ENCODE results near the gene SCNM1. TPM values are rescaled to one million over a fixed set of nuclear protein-coding genes. Genes with fewer than 3 reads are reported as not detected.

The SCNM1 gene
- total and polyA plus RNA-seq, 12 donors: 12.9 to 57.6 (median 18.8) TPM

DNA sequence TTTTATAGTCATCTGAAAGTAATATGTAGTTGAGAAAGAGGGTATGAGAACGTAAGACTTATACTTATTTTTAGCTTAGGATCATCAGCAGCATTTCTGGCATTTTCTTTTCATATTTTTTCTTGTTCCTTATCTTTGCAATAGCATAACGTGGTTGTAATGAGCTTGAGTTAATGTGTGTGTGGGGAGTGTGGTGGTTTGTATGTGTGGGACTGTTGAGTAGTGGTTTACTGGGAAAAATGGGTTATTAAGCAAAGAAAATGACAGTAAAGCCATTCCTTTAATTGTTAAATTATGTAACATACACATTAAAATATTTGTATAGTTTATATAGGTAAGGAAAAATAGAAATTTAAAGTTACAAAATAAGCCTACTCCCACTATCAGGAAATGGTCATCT lies 47.6 kb downstream of the SCNM1 start:
- Histone ChIP-seq H3K36me3 (peaks cover 0 to 78% (median 13%) of the 10 kb centered on the region in 9 donors), H3K9me3 (no peaks in the 10 kb centered on the region), H3K4me3 (no peak overlapping the region), H3K4me1 (peaks cover 0 to 25% (median 9%) of the 10 kb centered on the region in 9 donors), H3K27ac (peak overlapping the region in 2 of 10 donors; percentile 16 to 17), H3K27me3 (no peaks in the 10 kb centered on the region)
- 27 to 35% methylated on average over 2 of the region's 2 CpGs for WGBS, 2 donors
- ATAC-seq (no peak), DNase-seq (no peak)
- intact Hi-C loops (cut with DNase I): no loop called here
- TF ChIP-seq, protein P1, sequence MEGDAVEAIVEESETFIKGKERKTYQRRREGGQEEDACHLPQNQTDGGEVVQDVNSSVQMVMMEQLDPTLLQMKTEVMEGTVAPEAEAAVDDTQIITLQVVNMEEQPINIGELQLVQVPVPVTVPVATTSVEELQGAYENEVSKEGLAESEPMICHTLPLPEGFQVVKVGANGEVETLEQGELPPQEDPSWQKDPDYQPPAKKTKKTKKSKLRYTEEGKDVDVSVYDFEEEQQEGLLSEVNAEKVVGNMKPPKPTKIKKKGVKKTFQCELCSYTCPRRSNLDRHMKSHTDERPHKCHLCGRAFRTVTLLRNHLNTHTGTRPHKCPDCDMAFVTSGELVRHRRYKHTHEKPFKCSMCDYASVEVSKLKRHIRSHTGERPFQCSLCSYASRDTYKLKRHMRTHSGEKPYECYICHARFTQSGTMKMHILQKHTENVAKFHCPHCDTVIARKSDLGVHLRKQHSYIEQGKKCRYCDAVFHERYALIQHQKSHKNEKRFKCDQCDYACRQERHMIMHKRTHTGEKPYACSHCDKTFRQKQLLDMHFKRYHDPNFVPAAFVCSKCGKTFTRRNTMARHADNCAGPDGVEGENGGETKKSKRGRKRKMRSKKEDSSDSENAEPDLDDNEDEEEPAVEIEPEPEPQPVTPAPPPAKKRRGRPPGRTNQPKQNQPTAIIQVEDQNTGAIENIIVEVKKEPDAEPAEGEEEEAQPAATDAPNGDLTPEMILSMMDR (IDR thresholded peaks at IDR 0.05): no peak

Other genes starting within 250 kb of the SCNM1 start
- 10 to 100 TPM; 14.5 to 23.8 (median 17.6) TPM for gene SETDB1, start 239.8 kb upstream of the SCNM1 start, total RNA-seq
- 10 to 100 TPM in 1 of 2 donors, 1 to 10 TPM in 1; 9.1 to 20.9 TPM for gene SETDB1, start 239.8 kb upstream of the SCNM1 start, polyA plus RNA-seq
- 10 to 100 TPM; 56.5 to 99.4 (median 73.5) TPM for gene CERS2, start 191.3 kb upstream of the SCNM1 start, total RNA-seq
- gene CERS2, start 191.3 kb upstream of the SCNM1 start, polyA plus RNA-seq: 100 to 1,000 TPM in 1 of 2 donors, 10 to 100 TPM in 1; 79.2 to 104 TPM
- under 1 TPM in 4 of 10 donors, not detected in 6; 0.15 to 0.36 (median 0.20) TPM for gene ANXA9, start 183.9 kb upstream of the SCNM1 start, total RNA-seq
- gene ANXA9, start 183.9 kb upstream of the SCNM1 start, polyA plus RNA-seq: under 1 TPM; 0.06 to 0.15 TPM
- gene MINDY1, start 159.2 kb upstream of the SCNM1 start, total RNA-seq: 10 to 100 TPM; 40.7 to 70.6 (median 55.7) TPM
- 10 to 100 TPM in 1 of 2 donors, 1 to 10 TPM in 1; 9.8 to 18.7 TPM for gene MINDY1, start 159.2 kb upstream of the SCNM1 start, polyA plus RNA-seq
- 10 to 100 TPM; 37.5 to 50.1 (median 46.0) TPM for gene PRUNE1, start 157.7 kb upstream of the SCNM1 start, total RNA-seq
- gene PRUNE1, start 157.7 kb upstream of the SCNM1 start, polyA plus RNA-seq: 10 to 100 TPM; 11.5 to 24.4 TPM
- gene BNIPL, start 129.6 kb upstream of the SCNM1 start, total RNA-seq: under 1 TPM; 0.21 to 0.78 (median 0.32) TPM
- 1 to 10 TPM in 1 of 2 donors, under 1 TPM in 1; 0.06 to 1.8 TPM for gene BNIPL, start 129.6 kb upstream of the SCNM1 start, polyA plus RNA-seq
- 10 to 100 TPM in 3 of 10 donors, 1 to 10 TPM in 7; 5.4 to 12.6 (median 8.0) TPM for gene C1orf56, start 118.4 kb upstream of the SCNM1 start, total RNA-seq
- gene C1orf56, start 118.4 kb upstream of the SCNM1 start, polyA plus RNA-seq: 1 to 10 TPM; 5.2 to 5.8 TPM
- gene CDC42SE1, start 106.5 kb upstream of the SCNM1 start, total RNA-seq: 10 to 100 TPM; 26.1 to 45.6 (median 30.5) TPM
- 10 to 100 TPM; 28.6 to 34.1 TPM for gene CDC42SE1, start 106.5 kb upstream of the SCNM1 start, polyA plus RNA-seq
- gene MLLT11, start 105.7 kb upstream of the SCNM1 start, total RNA-seq: 10 to 100 TPM in 7 of 10 donors, 1 to 10 TPM in 3; 1.4 to 57.8 (median 28.1) TPM
- 10 to 100 TPM in 1 of 2 donors, 1 to 10 TPM in 1; 4.9 to 11.3 TPM for gene MLLT11, start 105.7 kb upstream of the SCNM1 start, polyA plus RNA-seq
- 10 to 100 TPM in 9 of 10 donors, 1 to 10 TPM in 1; 9.1 to 14.4 (median 10.6) TPM for gene GABPB2, start 95.4 kb upstream of the SCNM1 start, total RNA-seq
- gene GABPB2, start 95.4 kb upstream of the SCNM1 start, polyA plus RNA-seq: 10 to 100 TPM in 1 of 2 donors, 1 to 10 TPM in 1; 3.4 to 11.4 TPM
- 10 to 100 TPM; 23.2 to 68.1 (median 54.9) TPM for gene SEMA6C, start 19.5 kb upstream of the SCNM1 start, total RNA-seq
- gene SEMA6C, start 19.5 kb upstream of the SCNM1 start, polyA plus RNA-seq: 100 to 1,000 TPM in 1 of 2 donors, 10 to 100 TPM in 1; 15.7 to 141 TPM
- gene TNFAIP8L2, start 9.5 kb upstream of the SCNM1 start, total RNA-seq: 1 to 10 TPM in 4 of 10 donors, under 1 TPM in 5, not detected in 1; 0.35 to 5.8 (median 0.71) TPM
- 1 to 10 TPM; 2.4 to 4.0 TPM for gene TNFAIP8L2, start 9.5 kb upstream of the SCNM1 start, polyA plus RNA-seq
- 10 to 100 TPM; 11.4 to 16.5 (median 13.3) TPM for gene LYSMD1, start 242 bp upstream of the SCNM1 start, total RNA-seq
- 1 to 10 TPM; 5.7 to 8.5 TPM for gene LYSMD1, start 242 bp upstream of the SCNM1 start, polyA plus RNA-seq
- gene TMOD4, start 9.8 kb downstream of the SCNM1 start, total RNA-seq: under 1 TPM in 2 of 10 donors, not detected in 8; 0.46 to 0.74 TPM
- under 1 TPM; 0.06 to 0.88 TPM for gene TMOD4, start 9.8 kb downstream of the SCNM1 start, polyA plus RNA-seq
- 10 to 100 TPM; 29.6 to 47.2 (median 39.6) TPM for gene VPS72, start 24.1 kb downstream of the SCNM1 start, total RNA-seq
- gene VPS72, start 24.1 kb downstream of the SCNM1 start, polyA plus RNA-seq: 10 to 100 TPM; 24.8 to 33.4 TPM
- 10 to 100 TPM; 32.4 to 48.0 (median 39.2) TPM for gene PIP5K1A, start 32.4 kb downstream of the SCNM1 start, total RNA-seq
- gene PIP5K1A, start 32.4 kb downstream of the SCNM1 start, polyA plus RNA-seq: 10 to 100 TPM; 11.5 to 32.2 TPM
- 100 to 1,000 TPM; 119 to 157 (median 147) TPM for gene PSMD4, start 88.6 kb downstream of the SCNM1 start, total RNA-seq
- 100 to 1,000 TPM; 222 to 300 TPM for gene PSMD4, start 88.6 kb downstream of the SCNM1 start, polyA plus RNA-seq
- 10 to 100 TPM; 10.4 to 15.1 (median 13.1) TPM for gene ZNF687, start 116.2 kb downstream of the SCNM1 start, total RNA-seq
- gene ZNF687, start 116.2 kb downstream of the SCNM1 start, polyA plus RNA-seq: 1 to 10 TPM; 5.9 to 8.0 TPM
- 10 to 100 TPM; 37.1 to 52.1 (median 42.5) TPM for gene PI4KB, start 161.3 kb downstream of the SCNM1 start, total RNA-seq
- gene PI4KB, start 161.3 kb downstream of the SCNM1 start, polyA plus RNA-seq: 10 to 100 TPM; 17.6 to 29.0 TPM
- gene RFX5, start 181.1 kb downstream of the SCNM1 start, total RNA-seq: 10 to 100 TPM; 12.6 to 38.4 (median 24.0) TPM
- 1 to 10 TPM; 6.5 to 8.9 TPM for gene RFX5, start 181.1 kb downstream of the SCNM1 start, polyA plus RNA-seq
- gene SELENBP1, start 206.6 kb downstream of the SCNM1 start, total RNA-seq: 100 to 1,000 TPM in 1 of 10 donors, 10 to 100 TPM in 9; 32.3 to 112 (median 59.7) TPM
- gene SELENBP1, start 206.6 kb downstream of the SCNM1 start, polyA plus RNA-seq: 10 to 100 TPM; 20.7 to 54.1 TPM
- gene PSMB4, start 233.4 kb downstream of the SCNM1 start, total RNA-seq: 100 to 1,000 TPM; 169 to 241 (median 203) TPM
- 100 to 1,000 TPM; 343 to 441 TPM for gene PSMB4, start 233.4 kb downstream of the SCNM1 start, polyA plus RNA-seq